Heart left ventricle (tissue), 16 donors: ENCODE measurements around the gene PTPN7. TPM values are rescaled to one million over a fixed set of nuclear protein-coding genes. Genes with fewer than 3 reads are reported as not detected.
A peak's percentile ranks its signal among the peaks of the same experiment; 100 is the strongest.

Experiments
- ATAC-seq, 4 donors: fragments of 200-7000 bp; cut with Tn5 transposase; one replicate each; pipeline ENCODE4 v1.9.1; 2020 to 2022; ENCODE audit warnings: moderate library complexity in 4 of 4, mild to moderate bottlenecking in 3 of 4, moderate number of reproducible peaks in 1 of 4
- DNase-seq, 5 donors: peaks; one replicate each; pipeline ENCODE4 v3.0.0-alpha.2; 2020
- H3K27ac ChIP-seq, 12 donors: fragments of 200-600 bp; sonication (generic) in 4 of 12; one replicate each; pipeline versions ENCODE4 v1.5.0 to v1.8.0; 2016 to 2022; ENCODE audit warnings: mild to moderate bottlenecking in 2 of 12
- H3K27me3 ChIP-seq, 9 donors: fragments of 200-600 bp; sonication (generic) in 2 of 9; one replicate each; pipeline versions ENCODE4 v1.5.1 to v1.8.0; 2016 to 2022; ENCODE audit warnings: mild to moderate bottlenecking in 3 of 9
- H3K36me3 ChIP-seq, 9 donors: fragments of 200-600 bp; sonication (generic) in 2 of 9; one replicate each; pipeline versions ENCODE4 v1.5.0 to v1.8.0; 2018 to 2022; ENCODE audit warnings: mild to moderate bottlenecking in 2 of 9
- H3K4me1 ChIP-seq, 12 donors: fragments of 200-600 bp; sonication (generic) in 4 of 12; one replicate each; pipeline versions ENCODE4 v1.5.0 to v1.8.0; 2016 to 2022; ENCODE audit warnings: mild to moderate bottlenecking in 3 of 12
- H3K4me3 ChIP-seq, 12 donors: fragments of 200-600 bp; sonication (generic) in 4 of 12; one replicate each; pipeline versions ENCODE4 v1.5.0 to v1.8.0; 2017 to 2022; ENCODE audit warnings: mild to moderate bottlenecking in 9 of 12, moderate library complexity in 4 of 12
- H3K9me3 ChIP-seq, 12 donors: fragments of 200-600 bp; sonication (generic) in 4 of 12; one replicate each; pipeline versions ENCODE4 v1.5.0 to v1.8.0; 2016 to 2022; ENCODE audit warnings: mild to moderate bottlenecking in 1 of 12
- POLR2A ChIP-seq, 2 donors: fragments of 450-650 bp; IDR thresholded peaks; one replicate each; pipeline ENCODE4 v1.6.1; 2017; ENCODE audit warnings: antibody characterized with exemption in 2 of 2, mild to moderate bottlenecking in 2 of 2, moderate library complexity in 2 of 2
- WGBS, 4 donors: extraction: QIAGEN DNeasy Blood & Tissue Kit in 2 of 4; methylation state at CpG; one replicate each; pipeline versions ENCODE4 v1.1.5 to v1.1.7; 2013 to 2018; 5-methylcytosine and 5-hydroxymethylcytosine counted together
- intact Hi-C, 10 donors: fragments of 100-400 bp; cut with DNase I; formaldehyde crosslinking; loops; one replicate each; pipeline versions ENCODE4 v1.11.1 to v1.14.2; 2022
- polyA plus RNA-seq, 2 donors: library from polyadenylated mRNA; stranded (reverse); fragments of 200-250 nt; gene quantifications; one replicate each; pipeline ENCODE4 v1.2.3, GENCODE V29; 2013
- total RNA-seq, 9 donors: library from RNA; depleted of rRNA in 2 of 9; stranded (reverse); fragments of >200 nt in 2 of 9; fragmentation: NEBNext Ultra II Directional in 3 of 9; extraction: Animal tissue kit (Norgen Biotek cat#: 25700) in 3 of 9; gene quantifications; one replicate each; pipeline versions ENCODE4 v1.1.0 to v1.2.4, GENCODE V29; 2016 to 2023
- TF ChIP-seq, protein P1 (sequence below), 12 donors: fragments of 200-600 bp; sonication (generic) in 4 of 12; IDR thresholded peaks; one replicate each; pipeline versions ENCODE4 v1.5.0 to v1.8.0; 2018 to 2022; ENCODE audit warnings: antibody characterized with exemption in 12 of 12, mild to moderate bottlenecking in 5 of 12
- donor health status: ischemic (EF 13 %, LVEDD 7.1; RV severe dilation, severe dysfunction).
- donor health status: healthy with polysubstance abuse.
- donor health status: DM: no; HTN: yes; CAD: no.
- donor health status: DM: no; HTN: no; CAD: no.
- donor health status: ischemic (EF 25% LVEDD 6.9; RV normal size, moderate dysfunction).
- donor health status: ischemic (EF 25% LVEDD 5.7; RV mildly dilated, moderate dysfunction).
- donor health status: healthy.
- donor health status: DM: yes; HTN: yes; CAD: no.
- donor health status: ischemic (EF 35%, LVEDD 5.7; RV mildly dilated, moderate dysfunction).
- donor health status: nonischemic (EF 11% LVEDD 7.7; RV severe dilation, severe dysfunction).
- donor health status: DM: yes; HTN: yes; CAD: no.
- donor health status: PGD.
- donor health status: ischemic (EF 29% LVEDD 5.4; RV normal size, mild dysfunction).
- donor health status: nonischemic (EF 23%, LVEDD 6.1; RV moderate dilation, normal function).

The PTPN7 gene
- total and polyA plus RNA-seq, 11 donors, result 0.19 to 10.3 (median 0.55) TPM; not detected in 1

DNA sequence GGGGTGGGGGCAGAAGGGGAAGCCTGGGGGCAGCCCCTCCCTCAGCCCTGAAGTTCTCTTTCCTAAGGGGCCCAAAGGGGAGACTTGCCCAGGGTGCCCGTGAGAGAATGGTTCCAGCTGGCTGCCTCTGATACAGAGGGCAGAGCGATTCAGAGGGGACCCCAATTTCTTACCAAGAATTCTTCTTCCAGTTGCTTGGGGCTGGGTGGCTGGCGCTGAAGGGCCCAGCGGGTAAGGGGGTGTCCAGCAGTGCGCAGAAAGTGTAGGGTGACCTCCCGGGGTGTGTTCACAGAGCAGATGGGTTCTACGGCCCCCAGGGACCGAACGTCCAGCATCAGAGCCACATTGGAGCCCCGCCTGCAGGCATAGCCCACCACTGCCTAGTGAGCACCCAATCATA lies 2.5 kb downstream of the PTPN7 start:
- no peak for ATAC-seq

DNA sequence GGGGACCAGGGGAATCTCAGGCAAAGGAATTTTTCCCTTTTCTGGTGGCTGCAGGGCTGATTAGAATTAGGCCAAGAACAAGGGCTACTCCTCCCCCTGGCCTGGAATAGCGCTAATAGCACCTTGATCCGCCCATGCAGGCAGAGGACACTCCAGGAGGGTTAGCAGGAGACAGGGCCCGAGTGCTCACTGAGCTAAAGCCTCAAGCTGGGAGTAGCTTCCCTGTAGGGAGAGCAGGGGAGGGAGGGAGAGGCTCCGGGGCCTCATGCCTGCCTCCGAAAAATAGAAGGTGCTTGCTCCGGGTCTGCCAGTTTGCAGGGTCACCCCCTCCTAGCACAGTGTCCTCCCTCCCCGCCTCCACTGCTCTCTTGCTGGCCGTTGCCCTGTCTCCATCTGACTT lies 3.8 kb downstream of the PTPN7 start:
- TF ChIP-seq, protein P1, sequence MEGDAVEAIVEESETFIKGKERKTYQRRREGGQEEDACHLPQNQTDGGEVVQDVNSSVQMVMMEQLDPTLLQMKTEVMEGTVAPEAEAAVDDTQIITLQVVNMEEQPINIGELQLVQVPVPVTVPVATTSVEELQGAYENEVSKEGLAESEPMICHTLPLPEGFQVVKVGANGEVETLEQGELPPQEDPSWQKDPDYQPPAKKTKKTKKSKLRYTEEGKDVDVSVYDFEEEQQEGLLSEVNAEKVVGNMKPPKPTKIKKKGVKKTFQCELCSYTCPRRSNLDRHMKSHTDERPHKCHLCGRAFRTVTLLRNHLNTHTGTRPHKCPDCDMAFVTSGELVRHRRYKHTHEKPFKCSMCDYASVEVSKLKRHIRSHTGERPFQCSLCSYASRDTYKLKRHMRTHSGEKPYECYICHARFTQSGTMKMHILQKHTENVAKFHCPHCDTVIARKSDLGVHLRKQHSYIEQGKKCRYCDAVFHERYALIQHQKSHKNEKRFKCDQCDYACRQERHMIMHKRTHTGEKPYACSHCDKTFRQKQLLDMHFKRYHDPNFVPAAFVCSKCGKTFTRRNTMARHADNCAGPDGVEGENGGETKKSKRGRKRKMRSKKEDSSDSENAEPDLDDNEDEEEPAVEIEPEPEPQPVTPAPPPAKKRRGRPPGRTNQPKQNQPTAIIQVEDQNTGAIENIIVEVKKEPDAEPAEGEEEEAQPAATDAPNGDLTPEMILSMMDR (IDR thresholded peaks at IDR 0.05), result no peak
- no peak for TF ChIP-seq POLR2A (IDR thresholded peaks at IDR 0.05)
- H3K4me1 ChIP-seq, result peaks cover 0 to 51% (median 5%) of the 10 kb centered on the region in 12 donors
- ATAC-seq, result no peak
- peaks cover 0 to 22% (median 0%) of the 10 kb centered on the region in 9 donors for H3K36me3 ChIP-seq
- WGBS, 4 donors, result 88 to 93% (median 90%) methylated on average over 8 of the region's 8 CpGs
- intact Hi-C loops, result no loop called here
- no peaks in the 10 kb centered on the region for H3K27me3 ChIP-seq
- H3K9me3 ChIP-seq, result no peaks in the 10 kb centered on the region
- no peak for DNase-seq
- no peak overlapping the region for H3K4me3 ChIP-seq
- no peak overlapping the region for H3K27ac ChIP-seq

More for the DNA sequence above, 2.5 kb downstream of the PTPN7 start:
- Histone ChIP-seq H3K9me3 (no peaks in the 10 kb centered on the region), H3K36me3 (peaks cover 0 to 8% (median 0%) of the 10 kb centered on the region in 9 donors), H3K4me1 (peaks cover 0 to 65% (median 5%) of the 10 kb centered on the region in 12 donors), H3K4me3 (no peak overlapping the region), H3K27ac (no peak overlapping the region), H3K27me3 (no peaks in the 10 kb centered on the region)
- intact Hi-C loops, result no loop called here
- DNase-seq, result no peak
- TF ChIP-seq POLR2A (IDR thresholded peaks at IDR 0.05), result no peak
- TF ChIP-seq, protein P1 (IDR thresholded peaks at IDR 0.05), result no peak
- WGBS, 4 donors, result 94 to 98% (median 96%) methylated on average over 10 of the region's 10 CpGs

DNA sequence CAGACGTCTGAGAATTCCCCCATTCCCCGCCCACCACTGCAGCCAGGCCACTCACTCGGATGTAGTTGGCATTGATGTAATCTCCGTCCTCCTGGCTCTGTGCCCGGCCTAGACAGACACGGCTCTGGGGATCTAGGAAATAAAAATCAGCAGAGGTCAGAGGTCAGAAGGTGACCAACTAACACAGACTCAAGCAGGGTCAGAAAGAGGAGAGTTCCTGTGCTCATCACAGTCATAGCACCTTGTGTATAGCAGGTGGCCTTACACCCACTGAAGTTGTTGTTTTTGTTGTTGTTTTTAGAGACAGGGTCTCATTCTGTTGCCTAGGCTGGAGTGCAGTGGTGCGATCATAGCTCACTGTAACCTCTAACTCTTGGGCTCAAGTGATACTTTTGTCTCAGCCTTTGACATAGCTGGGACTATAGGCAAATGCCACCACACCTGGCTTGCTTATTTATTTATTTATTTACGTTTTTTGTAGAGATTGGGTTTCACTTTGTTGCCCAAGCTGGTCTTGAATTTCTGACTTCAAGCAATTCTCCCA lies 4.9 kb downstream of the PTPN7 start:
- no peak for DNase-seq
- no peaks in the 10 kb centered on the region for H3K9me3 ChIP-seq
- no peak overlapping the region for H3K27ac ChIP-seq
- no peak overlapping the region for H3K4me3 ChIP-seq
- H3K27me3 ChIP-seq, result no peaks in the 10 kb centered on the region
- TF ChIP-seq, protein P1 (IDR thresholded peaks at IDR 0.05), result no peak
- TF ChIP-seq POLR2A (IDR thresholded peaks at IDR 0.05), result no peak
- ATAC-seq, result peak in 2 of 4 donors; percentile 14 to 23
- 26 to 46% (median 35%) methylated on average over 7 to 8 of the region's 8 CpGs for WGBS, 4 donors
- peaks cover 0 to 31% (median 0%) of the 10 kb centered on the region in 9 donors for H3K36me3 ChIP-seq
- H3K4me1 ChIP-seq, result peaks cover 0 to 41% (median 5%) of the 10 kb centered on the region in 12 donors
- intact Hi-C loops, result no loop called here

DNA sequence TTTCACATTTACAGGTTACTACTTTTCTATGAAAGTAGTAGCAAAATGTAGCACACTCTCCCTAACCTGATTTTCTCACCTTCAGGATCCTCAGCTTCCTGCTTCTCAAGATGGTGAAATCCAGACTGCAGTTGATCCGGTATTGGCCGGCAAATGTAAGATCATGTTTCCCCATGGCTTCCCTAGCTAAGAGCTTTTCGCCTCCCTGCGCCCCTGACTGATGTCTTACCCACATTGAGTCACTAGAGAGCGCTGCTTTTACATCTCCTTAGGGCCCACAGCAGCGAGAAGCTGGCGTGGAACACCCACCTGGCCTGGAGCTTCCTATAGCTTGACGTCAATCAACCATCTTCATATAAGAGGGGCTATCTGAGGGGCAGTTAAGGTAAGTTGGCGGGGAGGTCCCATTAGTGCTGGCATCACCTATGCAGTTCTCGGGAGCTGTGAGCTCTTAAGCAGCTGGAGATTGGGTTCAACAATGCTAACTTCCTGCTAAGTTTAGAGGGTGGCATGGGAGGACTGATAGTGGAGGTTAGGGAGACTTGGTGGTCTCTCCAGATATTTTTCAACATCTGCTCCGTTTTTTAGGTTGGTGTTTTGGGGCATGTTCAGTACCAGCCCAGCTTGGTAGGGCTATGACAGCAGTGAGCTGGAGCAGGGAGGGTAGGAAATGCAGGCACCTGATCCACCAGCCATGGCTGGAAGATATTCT lies 5.5 kb downstream of the PTPN7 start:
- Histone ChIP-seq H3K4me3 (no peak overlapping the region), H3K4me1 (peaks cover 0 to 35% (median 5%) of the 10 kb centered on the region in 12 donors), H3K27ac (no peak overlapping the region), H3K27me3 (no peaks in the 10 kb centered on the region), H3K9me3 (no peaks in the 10 kb centered on the region), H3K36me3 (peaks cover 0 to 37% (median 0%) of the 10 kb centered on the region in 9 donors)
- 37 to 55% (median 39%) methylated on average over 10 to 11 of the region's 11 CpGs for WGBS, 4 donors
- TF ChIP-seq POLR2A (IDR thresholded peaks at IDR 0.05), result no peak
- TF ChIP-seq, protein P1 (IDR thresholded peaks at IDR 0.05), result peak in 8 of 12 donors; percentile 6 to 49 (median 36)
- intact Hi-C loops, result no loop called here
- ATAC-seq, result peak in 3 of 4 donors; percentile 50 to 57 (median 52)
- DNase-seq, result no peak
